PC-9 (cell line): ENCODE results near the gene RABL6. TPM values are rescaled to one million over a fixed set of nuclear protein-coding genes. Genes with fewer than 3 reads are reported as not detected.
A peak's percentile ranks its signal among the peaks of the same experiment; 100 is the strongest.
"Not testable (repeated sequence)": the region's sequence is repeated elsewhere in the genome, so short reads cannot be mapped to it uniquely, and the experiment has no call there.

Experiments
- BruUV-seq: library from RNA; stranded (reverse); fragments of 400-500 nt; replicated peaks from 2 replicates; lab custom pipeline; 2021; lab: Mats Ljungman, UMichigan
- CTCF ChIA-PET: fragments of 300-600 bp; sonication (Branson Sonifier 250); formaldehyde crosslinking; loops from one replicate; lab custom pipeline; 2022; ENCODE audit warnings: antibody characterized with exemption; lab: Charles Lee
- POLR2A ChIA-PET: fragments of 300-600 bp; sonication (Branson Sonifier 250); formaldehyde crosslinking; loops from one replicate; lab custom pipeline; 2022; ENCODE audit warnings: antibody characterized with exemption; ENCODE audit not compliant: unreplicated experiment; lab: Charles Lee
- DNase-seq, 2 experiments: peaks; one replicate each; pipeline versions ENCODE4 v3.0.0 to v3.0.0-alpha.2; 2015 to 2022; ENCODE audit warnings: mixed read lengths in 1 of 2
- H2AFZ ChIP-seq: fragments of 200-600 bp; sonication (generic); 2 replicates; pipeline ENCODE4 v1.8.1; 2017; ENCODE audit warnings: antibody characterized with exemption
- H3F3A ChIP-seq: fragments of 200-600 bp; sonication (generic); 2 replicates; pipeline ENCODE4 v1.8.1; 2017; ENCODE audit warnings: antibody characterized with exemption, mild to moderate bottlenecking, low read depth; ENCODE audit not compliant: insufficient read depth
- H3K27ac ChIP-seq: fragments of 200-600 bp; sonication (generic); 2 replicates; pipeline ENCODE4 v1.6.1; 2016; ENCODE audit warnings: mixed run types
- H3K27me3 ChIP-seq: fragments of 200-600 bp; sonication (generic); 2 replicates; pipeline ENCODE4 v1.6.1; 2016; ENCODE audit warnings: low read depth, mixed run types; ENCODE audit not compliant: insufficient read depth
- H3K36me3 ChIP-seq: fragments of 200-600 bp; sonication (generic); 2 replicates; pipeline ENCODE4 v1.6.1; 2016; ENCODE audit warnings: low read depth, mixed run types
- H3K4me1 ChIP-seq: fragments of 200-600 bp; sonication (generic); replicated peaks from 2 replicates; pipeline ENCODE4 v1.6.1; 2016; ENCODE audit warnings: mixed run types; ENCODE audit not compliant: insufficient read depth
- H3K4me2 ChIP-seq: fragments of 200-600 bp; sonication (generic); 2 replicates; pipeline ENCODE4 v1.6.1; 2017; ENCODE audit warnings: mixed run types
- H3K4me3 ChIP-seq: fragments of 200-600 bp; sonication (generic); 2 replicates; pipeline ENCODE4 v1.6.1; 2016; ENCODE audit warnings: mixed run types
- H3K79me2 ChIP-seq: fragments of 200-600 bp; sonication (generic); 2 replicates; pipeline ENCODE4 v1.6.1; 2017; ENCODE audit warnings: low read depth, mixed run types
- H3K9me2 ChIP-seq: fragments of 200-600 bp; sonication (generic); 2 replicates; pipeline ENCODE4 v1.8.1; 2017; ENCODE audit warnings: mild to moderate bottlenecking; ENCODE audit not compliant: insufficient read depth
- H3K9me3 ChIP-seq: fragments of 200-600 bp; sonication (generic); 2 replicates; pipeline ENCODE4 v1.8.1; 2016; ENCODE audit warnings: low read depth; ENCODE audit not compliant: insufficient read depth
- H4K20me1 ChIP-seq: fragments of 200-600 bp; sonication (generic); 2 replicates; pipeline ENCODE4 v1.8.1; 2017; ENCODE audit not compliant: insufficient read depth
- EZH2 ChIP-seq: fragments of 200-600 bp; sonication (generic); IDR thresholded peaks from 2 replicates; pipeline ENCODE4 v1.8.0; 2017; ENCODE audit warnings: antibody characterized with exemption, low read depth
- intact Hi-C: fragments of 100-400 bp; cut with micrococcal nuclease; formaldehyde crosslinking; loops from one replicate; pipeline ENCODE4 v1.10.0; 2022; ENCODE audit not compliant: unreplicated experiment
- total RNA-seq: library from RNA; stranded (reverse); gene quantifications from 2 replicates; pipeline ENCODE4 v1.2.3, GENCODE V29; 2021
- TF ChIP-seq, protein P1 (sequence below): fragments of 200-600 bp; sonication (generic); conservative IDR thresholded peaks from 2 replicates; pipeline ENCODE4 v1.6.1; 2017; ENCODE audit warnings: mixed run types, antibody characterized with exemption, mild to moderate bottlenecking, moderate library complexity

RABL6 gene
- total RNA-seq, 1 experiment from 2014 or later = 116 TPM

DNA sequence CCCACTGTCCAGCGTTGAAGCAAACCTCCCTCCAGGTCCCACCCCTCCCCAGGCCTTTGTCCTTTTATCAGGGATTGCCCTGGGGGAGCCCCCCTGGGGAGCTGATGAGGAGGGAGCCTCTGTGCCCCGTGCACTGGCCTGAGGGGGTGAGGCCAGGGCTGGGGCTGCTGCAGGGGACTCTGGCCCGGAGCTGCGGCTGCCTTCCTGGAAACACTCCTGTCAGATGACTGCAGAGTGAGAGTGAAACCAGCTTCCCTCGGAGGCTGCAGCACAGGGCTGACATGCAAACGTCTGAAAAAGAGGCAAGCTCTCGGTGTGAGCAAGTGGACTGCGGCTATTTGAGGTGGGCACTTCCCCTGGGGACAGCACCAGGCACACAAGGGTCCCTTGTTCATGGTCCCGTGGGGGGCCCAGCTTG, 74.0 kb downstream of the RABL6 start:
- H4K20me1 ChIP-seq = no peaks in the 10 kb centered on the region
- H3K79me2 ChIP-seq = peaks cover 9% of the 10 kb centered on the region
- TF ChIP-seq, protein P1, sequence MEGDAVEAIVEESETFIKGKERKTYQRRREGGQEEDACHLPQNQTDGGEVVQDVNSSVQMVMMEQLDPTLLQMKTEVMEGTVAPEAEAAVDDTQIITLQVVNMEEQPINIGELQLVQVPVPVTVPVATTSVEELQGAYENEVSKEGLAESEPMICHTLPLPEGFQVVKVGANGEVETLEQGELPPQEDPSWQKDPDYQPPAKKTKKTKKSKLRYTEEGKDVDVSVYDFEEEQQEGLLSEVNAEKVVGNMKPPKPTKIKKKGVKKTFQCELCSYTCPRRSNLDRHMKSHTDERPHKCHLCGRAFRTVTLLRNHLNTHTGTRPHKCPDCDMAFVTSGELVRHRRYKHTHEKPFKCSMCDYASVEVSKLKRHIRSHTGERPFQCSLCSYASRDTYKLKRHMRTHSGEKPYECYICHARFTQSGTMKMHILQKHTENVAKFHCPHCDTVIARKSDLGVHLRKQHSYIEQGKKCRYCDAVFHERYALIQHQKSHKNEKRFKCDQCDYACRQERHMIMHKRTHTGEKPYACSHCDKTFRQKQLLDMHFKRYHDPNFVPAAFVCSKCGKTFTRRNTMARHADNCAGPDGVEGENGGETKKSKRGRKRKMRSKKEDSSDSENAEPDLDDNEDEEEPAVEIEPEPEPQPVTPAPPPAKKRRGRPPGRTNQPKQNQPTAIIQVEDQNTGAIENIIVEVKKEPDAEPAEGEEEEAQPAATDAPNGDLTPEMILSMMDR = no peak
- TF ChIP-seq EZH2 = no peak
- peak overlapping the region; percentile 38 for H3K27ac ChIP-seq
- peaks cover 35% of the 10 kb centered on the region for H3F3A ChIP-seq
- DNase-seq = peak; percentile 43 to 44
- H3K4me3 ChIP-seq = peak overlapping the region; percentile 44; the same call in 1 of the 2 replicates
- no peaks in the 10 kb centered on the region for H3K36me3 ChIP-seq
- ChIA-PET POLR2A (interaction anchor here (0.5 to 0.7 kb wide), 5 partner anchors 8 to 357 kb away, joined by 3 to 12 read pairs (median 4); no protein-coding TSS in a partner anchor), CTCF (interaction anchor here (0.7 kb wide), 1 partner anchor 660 kb away, joined by 4 read pairs; no protein-coding TSS in a partner anchor)
- no peaks in the 10 kb centered on the region for H3K9me3 ChIP-seq
- no peaks in the 10 kb centered on the region for H3K9me2 ChIP-seq
- peak overlapping the region; percentile 76 for H3K4me2 ChIP-seq
- intact Hi-C loops = loop anchor here (1.0 to 5.0 kb wide), 3 partner anchors 15 to 61 kb away; partner anchors contain the start of genes EDF1, FBXW5 and PHPT1
- no peaks in the 10 kb centered on the region for H3K27me3 ChIP-seq
- H2AFZ ChIP-seq = no peak overlapping the region
- H3K4me1 ChIP-seq = peaks cover 32% of the 10 kb centered on the region
- no TSS peak for BruUV-seq

DNA sequence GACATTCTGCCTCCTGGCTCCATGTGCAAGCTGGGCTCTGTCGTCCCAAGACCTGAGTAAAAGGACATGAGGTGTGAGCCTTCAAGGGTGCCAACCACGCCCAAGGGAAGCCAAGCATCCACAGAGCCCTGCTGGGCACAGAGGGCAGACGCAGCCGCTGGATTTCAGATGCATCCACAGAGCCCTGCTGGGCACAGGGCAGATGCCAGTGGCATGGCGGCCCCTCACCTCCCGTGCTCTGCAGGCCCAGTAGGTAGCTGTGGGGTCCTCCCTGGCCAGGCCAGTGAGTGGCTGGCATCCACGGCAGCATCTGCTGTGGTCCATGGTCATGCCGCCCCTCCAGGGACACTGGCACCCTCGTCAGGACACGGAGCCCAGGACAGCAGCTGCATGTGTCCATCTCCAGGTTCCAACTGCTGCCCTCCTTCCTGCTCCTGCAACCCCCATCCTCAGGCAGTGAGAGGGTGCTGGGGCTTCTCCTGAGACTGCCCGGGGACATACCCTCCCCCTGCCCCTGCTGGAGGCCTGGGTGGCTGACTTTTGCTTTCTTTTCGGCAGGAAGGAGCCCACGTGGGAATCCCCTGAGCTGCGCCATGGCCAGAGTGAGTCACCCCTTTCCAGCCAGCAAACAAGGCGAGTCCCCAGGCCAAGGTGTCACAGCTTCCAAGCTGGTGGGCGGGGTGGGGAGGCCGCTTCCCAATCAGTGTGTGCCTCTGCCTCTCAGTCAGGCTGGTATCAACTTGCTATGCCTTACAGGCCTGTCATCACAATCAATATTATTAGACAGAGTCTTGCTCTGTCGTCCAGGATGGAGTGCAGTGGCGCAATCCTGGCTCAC, 74.6 kb downstream of the RABL6 start:
- Histone ChIP-seq H3K4me3 (peak overlapping the region; percentile 44; the same call in 1 of the 2 replicates), H3K4me2 (peak overlapping the region; percentile 76), H3K4me1 (peaks cover 32% of the 10 kb centered on the region), H3K9me3 (no peaks in the 10 kb centered on the region), H3K36me3 (no peaks in the 10 kb centered on the region), H3K27me3 (no peaks in the 10 kb centered on the region), H4K20me1 (no peaks in the 10 kb centered on the region), H2AFZ (peak overlapping the region; percentile 74), H3K9me2 (no peaks in the 10 kb centered on the region), H3K79me2 (peaks cover 16% of the 10 kb centered on the region), H3F3A (peaks cover 35% of the 10 kb centered on the region), H3K27ac (peak overlapping the region; percentile 38)
- intact Hi-C loops = loop anchor here (1.0 to 5.0 kb wide), 3 partner anchors 16 to 60 kb away; partner anchors contain the start of genes EDF1, FBXW5 and PHPT1
- no peak for TF ChIP-seq EZH2
- TF ChIP-seq, protein P1 = peak; percentile 25; the same call in 1 of the 2 replicates
- peak; percentile 87 to 91 for DNase-seq
- ChIA-PET POLR2A (interaction anchor here (0.5 to 0.7 kb wide), 5 partner anchors 9 to 373 kb away, joined by 3 to 12 read pairs (median 5); partner anchors contain the start of genes EDF1 and NELFB), CTCF (interaction anchor here (0.7 kb wide), 1 partner anchor 659 kb away, joined by 4 read pairs; no protein-coding TSS in a partner anchor)
- BruUV-seq = no TSS peak

DNA sequence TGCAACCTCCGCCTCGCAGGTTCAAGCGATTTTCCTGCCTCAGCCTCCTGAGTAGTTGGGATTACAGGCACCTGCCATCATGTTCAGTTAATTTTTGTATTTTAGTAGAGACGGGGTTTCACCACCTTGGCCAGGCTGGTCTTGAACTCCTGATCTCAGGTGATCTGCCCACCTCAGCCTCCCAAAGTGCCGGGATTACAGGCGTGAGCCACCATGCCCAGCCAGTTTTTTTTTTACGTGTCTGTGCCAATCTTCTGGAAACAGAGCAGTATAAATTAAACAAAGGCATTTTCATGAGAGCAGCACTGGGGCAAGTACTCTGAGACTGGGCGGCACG, 75.2 kb downstream of the RABL6 start:
- H3K9me3 ChIP-seq, H3K36me3 ChIP-seq, H3K9me2 ChIP-seq, H4K20me1 ChIP-seq, CTCF ChIA-PET, DNase-seq, H2AFZ ChIP-seq, H3K27me3 ChIP-seq, BruUV-seq: not testable (repeated sequence)
- peak overlapping the region; percentile 76 for H3K4me2 ChIP-seq
- POLR2A ChIA-PET = interaction anchor here (0.6 kb wide), 1 partner anchor 372 kb away, joined by 3 read pairs; the partner anchor contains the start of gene NELFB
- peaks cover 35% of the 10 kb centered on the region for H3F3A ChIP-seq
- peak overlapping the region; percentile 44; the same call in 1 of the 2 replicates for H3K4me3 ChIP-seq
- peak overlapping the region; percentile 38; the same call in 1 of the 2 replicates for H3K27ac ChIP-seq
- H3K79me2 ChIP-seq = peaks cover 21% of the 10 kb centered on the region
- peaks cover 38% of the 10 kb centered on the region for H3K4me1 ChIP-seq
- intact Hi-C loops = loop anchor here (1.0 to 5.0 kb wide), 3 partner anchors 17 to 59 kb away; partner anchors contain the start of genes EDF1, FBXW5 and PHPT1

DNA sequence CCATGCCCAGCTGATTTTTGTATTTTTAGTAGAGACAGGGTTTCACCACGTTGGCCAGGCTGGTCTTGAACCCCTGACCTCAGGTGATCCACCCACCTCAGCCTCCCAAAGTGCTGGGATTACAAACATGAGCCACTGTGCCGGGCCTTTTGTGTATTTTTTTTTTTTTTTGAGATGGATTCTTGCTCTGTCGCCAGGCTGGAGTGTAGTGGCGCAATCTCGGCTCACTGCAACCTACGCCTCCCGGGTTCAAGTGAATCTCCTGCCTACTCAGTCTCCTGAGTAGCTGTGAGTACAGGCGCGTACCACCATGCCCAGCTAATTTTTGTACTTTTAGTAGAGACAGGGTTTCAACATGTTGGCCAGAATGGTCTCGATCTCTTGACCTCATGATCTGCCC, 75.9 kb downstream of the RABL6 start:
- DNase-seq, H3K36me3 ChIP-seq, H3K27me3 ChIP-seq, BruUV-seq, H3K27ac ChIP-seq, H3K4me2 ChIP-seq, H3K9me3 ChIP-seq, CTCF ChIA-PET, H4K20me1 ChIP-seq, H3K4me3 ChIP-seq, H3K9me2 ChIP-seq, H2AFZ ChIP-seq: not testable (repeated sequence)
- intact Hi-C loops = loop anchor here (5.0 kb wide), 1 partner anchor 59 kb away; the partner anchor contains the start of gene FBXW5
- POLR2A ChIA-PET = interaction anchor here (1.1 kb wide), 1 partner anchor 18 kb away, joined by 3 read pairs; no protein-coding TSS in a partner anchor
- peaks cover 35% of the 10 kb centered on the region for H3F3A ChIP-seq
- H3K79me2 ChIP-seq = peaks cover 29% of the 10 kb centered on the region
- H3K4me1 ChIP-seq = peaks cover 40% of the 10 kb centered on the region
